ENCODE measurements around the gene SFMBT1.

SFMBT1 gene

GRCh38 chr3:52859686-52860423, 186.0 kb downstream of the SFMBT1 start:
- TF ChIP-seq TAF1 (IDR thresholded peaks at IDR 0.05; ENCODE audit: borderline replicate concordance, insufficient read depth, low read length) (no peak), SIN3A (IDR thresholded peaks at IDR 0.05; ENCODE audit: borderline replicate concordance, insufficient read depth, low read length) (no peak), FOXP2 (optimal IDR thresholded peaks at IDR 0.05; ENCODE audit: borderline replicate concordance, extremely low read depth, extremely low read length, insufficient read depth) (no peak), REST (IDR thresholded peaks at IDR 0.05; ENCODE audit: insufficient read depth in 1 of 2, low read depth in 2 of 2, low read length in 2 of 2) (no peak), POLR2AphosphoS5 (IDR thresholded peaks at IDR 0.05; ENCODE audit: low read depth, low read length) (no peak)

GRCh38 chr3:52857864-52858263, 188.0 kb downstream of the SFMBT1 start:
- TF ChIP-seq SIN3A (IDR thresholded peaks at IDR 0.05; ENCODE audit: borderline replicate concordance, insufficient read depth, low read length) (no peak), REST (IDR thresholded peaks at IDR 0.05; ENCODE audit: insufficient read depth in 1 of 2, low read depth in 2 of 2, low read length in 2 of 2) (no peak), FOXP2 (optimal IDR thresholded peaks at IDR 0.05; ENCODE audit: borderline replicate concordance, extremely low read depth, extremely low read length, insufficient read depth) (no peak), POLR2AphosphoS5 (IDR thresholded peaks at IDR 0.05; ENCODE audit: low read depth, low read length) (no peak)

- TF ChIP-seq FOXP2 (optimal IDR thresholded peaks at IDR 0.05; ENCODE audit: borderline replicate concordance, extremely low read depth, extremely low read length, insufficient read depth) (no peak), TAF1 (IDR thresholded peaks at IDR 0.05; ENCODE audit: borderline replicate concordance, insufficient read depth, low read length) (no peak)
Observed at GRCh38 chr3:52857133-52857532, 188.7 kb downstream of the SFMBT1 start.

- TF ChIP-seq POLR2AphosphoS5 (IDR thresholded peaks at IDR 0.05; ENCODE audit: low read depth, low read length): no peak
- no peak for TF ChIP-seq SIN3A (IDR thresholded peaks at IDR 0.05; ENCODE audit: borderline replicate concordance, insufficient read depth, low read length)
- no peak for TF ChIP-seq REST (IDR thresholded peaks at IDR 0.05; ENCODE audit: insufficient read depth in 1 of 2, low read depth in 2 of 2, low read length in 2 of 2)
- no peak for TF ChIP-seq TAF1 (IDR thresholded peaks at IDR 0.05; ENCODE audit: borderline replicate concordance, insufficient read depth, low read length)
- TF ChIP-seq FOXP2 (optimal IDR thresholded peaks at IDR 0.05; ENCODE audit: borderline replicate concordance, extremely low read depth, extremely low read length, insufficient read depth): no peak
Observed at GRCh38 chr3:52856666-52857065, 189.2 kb downstream of the SFMBT1 start.

- TF ChIP-seq REST (IDR thresholded peaks at IDR 0.05; ENCODE audit: insufficient read depth in 1 of 2, low read depth in 2 of 2, low read length in 2 of 2): peak; percentile 51 to 86; a peak in 3 of 4 replicates
- TF ChIP-seq SIN3A (IDR thresholded peaks at IDR 0.05; ENCODE audit: borderline replicate concordance, insufficient read depth, low read length): no peak
- no peak for TF ChIP-seq TAF1 (IDR thresholded peaks at IDR 0.05; ENCODE audit: borderline replicate concordance, insufficient read depth, low read length)
- no peak for TF ChIP-seq FOXP2 (optimal IDR thresholded peaks at IDR 0.05; ENCODE audit: borderline replicate concordance, extremely low read depth, extremely low read length, insufficient read depth)
- TF ChIP-seq POLR2AphosphoS5 (IDR thresholded peaks at IDR 0.05; ENCODE audit: low read depth, low read length): no peak
Observed at GRCh38 chr3:52854013-52854412, 191.9 kb downstream of the SFMBT1 start.

Measured in PFSK-1 (cell line).